Retina (tissue), 1 donor: ENCODE results near the gene CAMSAP3.
"Not testable (repeated sequence)": the region's sequence is repeated elsewhere in the genome, so short reads cannot be mapped to it uniquely, and the experiment has no call there.

ENCODE experiments used
- DNase-seq: peaks from one replicate; pipeline ENCODE4 v3.0.0-alpha.2; 2016

Gene CAMSAP3

GRCh38 chr19:7595466-7596133, at the start of gene CAMSAP3:
TSS of gene CAMSAP3 (plus strand) at chr19:7595863. CDS start at chr19:7596003, 140 bp downstream.
- DNase-seq: peak; percentile 84

- no peak for DNase-seq
These were observed 49.8 kb upstream of the CAMSAP3 start for GRCh38 chr19:7545904-7546303.

- DNase-seq: no peak
These were observed 48.5 kb upstream of the CAMSAP3 start for GRCh38 chr19:7547159-7547558.

GRCh38 chr19:7549429-7550148, 46.1 kb upstream of the CAMSAP3 start:
- no peak for DNase-seq

GRCh38 chr19:7550169-7550770, 45.4 kb upstream of the CAMSAP3 start:
- no peak for DNase-seq

- peak; percentile 92 for DNase-seq
These were observed 44.5 kb upstream of the CAMSAP3 start for GRCh38 chr19:7550987-7551761.

- DNase-seq: no peak
These were observed 42.9 kb upstream of the CAMSAP3 start for GRCh38 chr19:7552781-7553180.

- no peak for DNase-seq
These were observed 41.1 kb upstream of the CAMSAP3 start for GRCh38 chr19:7554565-7554964.

GRCh38 chr19:7554990-7555864, 40.4 kb upstream of the CAMSAP3 start:
- DNase-seq: no peak

- no peak for DNase-seq
These were observed 38.9 kb upstream of the CAMSAP3 start for GRCh38 chr19:7556696-7557315.

GRCh38 chr19:7558667-7559066, 37.0 kb upstream of the CAMSAP3 start:
- DNase-seq: no peak

GRCh38 chr19:7559102-7559501, 36.6 kb upstream of the CAMSAP3 start:
- DNase-seq: no peak

GRCh38 chr19:7560255-7560654, 35.4 kb upstream of the CAMSAP3 start:
- no peak for DNase-seq

GRCh38 chr19:7561325-7561724, 34.3 kb upstream of the CAMSAP3 start:
- no peak for DNase-seq

GRCh38 chr19:7562646-7563393, 32.8 kb upstream of the CAMSAP3 start:
- no peak for DNase-seq

- no peak for DNase-seq
These were observed 30.8 kb upstream of the CAMSAP3 start for GRCh38 chr19:7564866-7565265.

GRCh38 chr19:7565332-7565731, 30.3 kb upstream of the CAMSAP3 start:
- DNase-seq: no peak

GRCh38 chr19:7570761-7571160, 24.9 kb upstream of the CAMSAP3 start:
- DNase-seq: no peak

- DNase-seq: no peak
These were observed 20.1 kb upstream of the CAMSAP3 start for GRCh38 chr19:7575434-7576040.

- not testable (repeated sequence) for DNase-seq
These were observed 18.2 kb upstream of the CAMSAP3 start for GRCh38 chr19:7577422-7577821.

- no peak for DNase-seq
These were observed 17.5 kb upstream of the CAMSAP3 start for GRCh38 chr19:7578127-7578526.
